GM21381 (cell line): ENCODE measurements around the gene RTL10.
"Not testable (repeated sequence)": the region's sequence is repeated elsewhere in the genome, so short reads cannot be mapped to it uniquely, and the experiment has no call there.

ENCODE experiments used
- ATAC-seq: cut with Tn5 transposase; IDR thresholded peaks from one replicate; pipeline ENCODE4 v1.9.1; 2021; ENCODE audit warnings: mild to moderate bottlenecking, moderate library complexity; ENCODE audit not compliant: unreplicated experiment

The RTL10 gene

GRCh38 chr22:19889951-19890350, 35.3 kb upstream of the RTL10 start:
- no peak for ATAC-seq

DNA sequence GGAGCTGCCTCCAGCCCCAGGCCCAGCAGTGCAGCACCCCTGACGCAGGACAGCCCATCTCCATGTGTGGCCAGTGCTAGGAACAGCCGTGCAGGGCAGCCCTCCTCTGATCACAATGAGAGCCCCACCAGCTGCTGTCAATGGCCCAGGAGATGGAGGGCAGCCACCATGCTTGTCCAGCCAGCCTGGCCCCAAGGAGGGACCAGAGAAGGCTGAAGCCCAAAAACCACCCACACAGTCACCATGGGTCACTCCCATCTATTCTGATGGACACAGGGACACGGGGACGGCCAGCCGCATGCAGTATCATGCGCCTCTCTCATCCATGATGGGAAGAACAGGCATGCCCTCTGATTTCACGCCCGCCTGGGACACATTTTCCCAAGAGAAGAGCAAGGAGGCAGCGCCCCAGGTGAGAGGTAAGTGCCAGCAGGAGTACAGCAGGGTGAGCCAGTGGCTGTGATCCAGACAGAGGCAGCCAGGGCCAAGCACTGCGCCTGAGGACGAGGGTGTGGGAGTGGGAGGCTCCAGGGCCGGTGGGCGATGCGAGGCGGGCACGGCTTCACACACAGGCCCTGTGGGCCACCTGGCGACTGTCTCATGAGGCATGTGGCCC, 33.6 kb upstream of the RTL10 start:
- no peak for ATAC-seq

DNA sequence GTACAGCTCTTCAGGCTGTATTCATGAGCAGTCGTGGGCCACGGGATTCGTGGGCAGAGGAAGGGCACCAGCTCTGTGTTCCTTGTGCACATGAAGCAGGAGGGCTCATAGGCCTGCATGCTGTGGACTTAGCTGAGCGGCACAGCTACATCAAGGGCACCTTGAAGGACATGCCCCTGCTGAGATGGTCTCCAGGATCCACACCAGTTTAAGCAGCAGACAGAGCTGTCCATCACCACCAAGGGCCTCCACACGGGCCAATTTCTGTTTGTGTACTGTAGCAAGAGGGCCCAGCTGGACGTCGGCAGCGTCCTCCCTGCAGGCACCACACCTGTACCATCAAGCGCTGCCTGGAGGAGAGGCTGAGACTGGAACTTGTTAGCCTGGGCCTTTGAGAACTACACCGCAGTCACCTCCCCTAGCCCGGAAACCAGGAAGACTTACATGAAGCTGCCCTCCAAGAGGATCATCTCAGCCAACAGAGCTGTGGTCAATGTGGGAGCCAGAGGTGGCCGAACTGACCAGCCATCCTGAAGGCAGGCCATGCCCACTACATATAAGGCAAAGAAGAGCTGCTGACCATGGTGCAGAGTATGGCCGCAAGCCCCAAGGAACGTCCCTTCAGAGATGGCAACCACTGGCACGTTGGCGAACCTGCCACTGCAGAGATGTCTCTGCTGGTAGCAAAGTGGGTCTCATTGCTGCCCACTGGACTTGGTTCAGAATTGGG, 32.7 kb upstream of the RTL10 start:
- ATAC-seq = no peak

- no peak for ATAC-seq
Observed at GRCh38 chr22:19886605-19887255, 32.1 kb upstream of the RTL10 start.

DNA sequence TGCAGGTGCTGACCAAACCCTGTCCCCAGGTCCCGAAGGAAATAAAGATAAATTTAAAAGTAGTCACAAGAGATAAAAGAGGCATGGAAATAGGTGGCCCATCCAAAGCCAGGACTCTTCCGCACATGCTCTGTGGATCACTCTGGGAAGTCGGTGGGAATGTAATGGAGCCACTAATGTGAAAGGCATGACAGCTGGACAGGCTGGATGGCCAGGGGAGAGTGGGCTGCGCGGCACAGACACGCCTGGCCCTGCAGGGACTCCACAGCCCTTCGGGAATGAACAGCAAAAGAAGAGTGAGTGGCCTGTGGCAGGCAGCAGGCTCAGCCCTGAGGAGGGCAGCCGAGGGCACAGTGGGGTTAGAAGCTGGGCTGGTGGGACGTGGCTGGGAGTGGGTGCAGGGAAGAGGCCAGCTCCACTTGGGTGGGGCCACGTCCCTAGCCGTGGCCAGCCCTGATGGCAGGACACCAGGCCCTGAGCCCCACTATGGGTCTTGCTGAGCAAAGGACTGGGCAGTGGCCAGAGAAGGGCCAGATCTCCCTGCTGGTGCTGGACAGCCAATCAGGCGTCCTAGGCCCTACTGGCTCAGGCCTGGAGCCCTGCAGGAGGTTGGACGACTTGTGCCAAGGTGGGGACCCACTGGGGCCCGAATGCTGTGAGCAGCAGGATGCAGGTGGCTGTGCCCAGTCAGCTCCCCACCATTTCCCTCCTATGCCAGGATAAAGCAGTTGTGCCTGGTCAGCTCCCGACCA, 31.3 kb upstream of the RTL10 start:
- no peak for ATAC-seq

GRCh38 chr22:19884954-19885751, 30.5 kb upstream of the RTL10 start:
- no peak for ATAC-seq

DNA sequence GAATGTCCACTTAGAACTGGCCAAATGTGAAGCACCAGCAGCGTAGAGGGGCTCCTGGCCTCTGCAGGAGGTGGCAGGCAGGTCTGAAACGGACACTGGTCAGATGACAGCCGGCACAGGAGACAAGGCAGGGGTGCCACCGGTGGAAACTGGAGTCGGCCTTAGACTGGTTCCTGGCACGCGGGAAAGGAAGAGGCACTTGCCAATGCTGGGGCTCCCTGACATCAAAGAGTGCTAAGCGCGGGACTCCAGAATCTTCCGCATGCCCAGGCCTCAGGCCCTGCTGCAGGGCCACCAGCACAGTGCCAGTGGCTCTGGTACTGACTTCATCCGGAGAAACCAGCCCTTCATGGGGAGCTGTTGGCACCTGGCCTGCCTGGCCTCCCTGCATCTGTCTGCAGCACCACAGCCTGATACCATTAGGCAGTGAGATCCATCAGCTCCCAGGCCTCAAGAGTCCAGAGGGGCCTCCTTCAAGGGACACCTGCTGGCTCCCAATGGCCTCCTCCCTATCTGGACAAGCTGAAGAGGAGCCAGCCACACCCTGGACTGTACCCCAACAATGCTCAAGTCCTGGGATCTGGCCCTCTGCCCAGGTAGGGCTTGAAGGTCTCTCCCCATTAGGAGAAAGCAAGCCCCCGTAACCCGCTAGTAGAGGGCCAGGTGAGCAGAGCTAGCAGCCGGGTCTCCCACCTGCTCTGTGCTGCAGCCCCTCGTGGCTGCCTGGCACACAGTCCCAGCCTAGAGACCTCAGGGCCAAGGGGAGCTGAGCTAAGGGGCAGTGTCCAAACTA, 29.7 kb upstream of the RTL10 start:
- no peak for ATAC-seq

DNA sequence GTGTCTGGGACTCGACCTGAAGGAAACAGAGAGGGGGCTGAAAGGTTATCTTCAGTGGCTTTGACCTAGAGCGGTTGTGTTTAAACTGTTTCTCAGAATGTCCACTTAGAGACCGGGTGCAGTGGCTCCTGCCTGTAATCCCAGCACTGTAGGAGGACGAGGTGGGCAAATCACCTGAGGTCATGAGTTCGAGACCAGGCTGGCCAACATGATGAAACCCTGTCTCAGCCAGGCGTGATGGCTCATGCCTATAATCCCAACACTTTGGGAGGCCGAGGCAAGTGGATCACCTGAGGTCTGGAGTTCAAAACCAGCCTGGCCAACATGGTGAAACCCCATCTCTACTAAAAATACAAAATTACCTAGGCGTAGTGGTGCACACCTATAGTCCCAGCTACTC, 28.8 kb upstream of the RTL10 start:
- ATAC-seq = not testable (repeated sequence)

DNA sequence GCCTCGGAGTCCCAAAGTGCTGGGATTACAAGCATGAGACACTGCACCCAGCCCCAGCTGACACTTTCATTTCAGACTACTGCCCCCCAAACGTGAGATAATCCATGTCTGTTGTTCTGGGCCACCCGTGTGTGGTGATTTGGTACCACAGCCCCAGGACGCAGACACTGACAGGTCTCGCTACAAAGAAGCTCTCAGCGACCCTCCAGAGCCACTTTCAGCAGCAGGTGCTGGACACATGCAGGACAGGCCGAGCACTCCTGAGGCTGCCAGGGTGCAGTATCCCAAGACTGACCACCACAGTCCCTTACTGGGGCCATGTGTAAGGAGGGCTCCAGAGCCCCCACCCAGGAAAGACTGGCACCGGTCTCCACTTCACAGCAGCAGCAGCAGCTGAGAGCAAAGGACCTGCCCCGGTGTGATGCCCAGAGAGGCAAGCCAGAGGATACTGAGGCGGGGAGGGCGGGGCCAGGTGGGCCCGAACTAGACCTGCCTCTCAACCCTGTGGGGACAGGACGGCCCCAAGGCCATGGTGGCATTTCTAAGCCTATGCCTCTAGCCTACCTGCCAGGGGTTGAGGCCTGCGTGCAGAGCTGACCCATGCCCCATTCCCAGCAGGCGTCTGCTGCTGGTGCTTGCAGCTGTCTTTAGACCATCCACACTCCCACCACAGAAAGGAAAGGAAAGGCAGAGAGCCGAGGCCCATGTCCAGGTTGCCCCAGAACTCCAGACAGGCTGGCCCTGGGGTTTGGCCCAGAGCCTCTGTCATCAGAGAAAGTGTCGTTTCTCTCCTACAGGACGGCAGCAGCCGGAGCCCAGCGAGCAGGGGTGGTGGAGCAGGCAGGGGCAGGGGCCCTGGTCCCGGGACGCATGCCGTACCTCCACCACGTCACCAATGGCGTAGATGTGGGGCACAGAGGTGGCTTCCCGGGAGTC, 28.0 kb upstream of the RTL10 start:
- ATAC-seq = no peak

DNA sequence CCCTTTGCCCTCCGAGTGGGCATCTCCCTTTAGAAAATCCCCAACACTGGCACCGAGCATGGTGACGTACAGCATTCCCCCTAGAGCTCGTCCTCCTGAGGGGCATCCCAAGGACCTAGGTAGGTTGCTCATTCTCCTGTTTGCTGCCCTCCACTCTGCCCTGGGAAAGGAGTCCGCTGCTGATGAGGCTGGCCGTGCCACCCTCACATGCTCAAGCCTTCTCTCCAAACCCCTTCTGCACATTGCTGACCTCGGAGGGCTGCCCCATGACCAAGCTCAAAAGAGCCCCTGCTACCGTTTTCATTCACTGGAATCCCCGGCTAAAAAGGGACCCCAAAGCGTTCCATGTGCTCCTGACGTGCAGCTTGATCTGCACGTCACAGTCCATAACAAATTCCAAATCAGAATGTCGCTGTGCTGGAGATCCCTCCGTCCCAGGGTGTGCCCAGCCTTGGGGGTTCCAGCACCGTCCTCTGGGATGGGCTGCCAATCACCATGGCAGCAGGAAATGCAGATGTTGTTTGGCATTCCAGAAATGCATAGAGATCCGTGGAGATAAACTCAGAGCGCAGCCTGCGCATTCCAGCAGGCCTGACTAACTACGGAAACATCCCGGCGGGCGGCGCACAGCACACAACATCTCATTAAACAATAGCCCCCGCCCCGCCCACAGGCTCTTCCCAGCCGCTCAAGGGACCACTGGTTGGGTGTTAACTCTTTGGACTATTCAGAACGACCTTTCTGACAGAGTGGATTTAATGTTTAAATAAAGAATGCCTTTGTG, 26.3 kb upstream of the RTL10 start:
- ATAC-seq = no peak

DNA sequence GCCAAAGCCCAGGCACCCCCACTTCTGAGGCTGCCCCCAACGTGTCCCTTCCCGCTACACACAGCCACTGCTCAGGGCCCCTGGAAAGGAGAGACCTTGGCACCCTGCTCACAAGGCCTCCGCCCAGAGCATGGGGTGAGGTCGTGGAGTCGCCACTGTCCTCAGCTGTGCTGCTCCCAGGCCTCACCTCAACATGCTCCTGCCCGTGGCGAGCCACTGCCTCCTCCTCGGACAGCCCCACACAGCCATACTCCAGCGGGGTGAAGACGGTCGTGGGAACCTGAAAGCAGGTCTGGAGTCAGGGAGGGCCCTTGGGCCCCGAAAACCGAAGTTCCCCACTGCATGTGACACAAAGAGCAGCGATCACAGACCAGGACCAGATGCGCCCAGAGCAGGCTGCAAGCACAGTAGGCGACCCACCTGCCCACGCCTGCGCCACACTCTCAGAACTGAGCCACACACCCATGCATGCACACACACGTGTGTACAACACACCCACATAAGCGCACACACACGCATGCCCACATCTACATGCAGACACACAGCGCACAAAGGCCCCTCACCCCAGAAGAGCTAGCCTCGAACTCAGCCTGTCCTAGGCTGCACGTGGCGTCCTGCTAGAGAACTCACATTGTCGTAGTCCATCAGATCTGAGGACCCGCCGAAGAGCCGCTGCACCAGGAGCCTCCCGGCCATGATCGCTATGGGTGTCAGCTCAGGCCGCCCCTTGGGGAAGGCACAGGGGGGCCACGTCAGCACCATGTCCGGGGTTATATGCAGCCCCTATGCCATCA, 25.5 kb upstream of the RTL10 start:
- no peak for ATAC-seq

GRCh38 chr22:19879643-19879991, 24.9 kb upstream of the RTL10 start:
- ATAC-seq = no peak

DNA sequence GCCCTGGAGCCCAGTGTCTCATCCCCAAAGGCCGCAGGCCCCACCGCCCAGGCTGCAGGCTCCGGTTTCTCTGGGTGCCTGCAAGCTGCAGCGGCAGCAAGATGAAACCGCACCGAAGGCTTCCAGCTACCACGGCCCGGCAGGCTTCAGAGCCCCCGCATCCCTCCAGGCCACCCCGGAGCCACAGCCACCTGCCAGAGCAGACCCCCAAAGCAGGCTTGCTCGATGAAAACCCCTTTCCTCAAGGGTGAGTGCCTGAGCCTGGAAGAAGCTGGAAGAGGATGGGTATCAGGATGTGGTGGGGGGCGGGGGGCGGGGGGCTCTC, 24.5 kb upstream of the RTL10 start:
- ATAC-seq = no peak

GRCh38 chr22:19878461-19879245, 24.0 kb upstream of the RTL10 start:
- no peak for ATAC-seq

DNA sequence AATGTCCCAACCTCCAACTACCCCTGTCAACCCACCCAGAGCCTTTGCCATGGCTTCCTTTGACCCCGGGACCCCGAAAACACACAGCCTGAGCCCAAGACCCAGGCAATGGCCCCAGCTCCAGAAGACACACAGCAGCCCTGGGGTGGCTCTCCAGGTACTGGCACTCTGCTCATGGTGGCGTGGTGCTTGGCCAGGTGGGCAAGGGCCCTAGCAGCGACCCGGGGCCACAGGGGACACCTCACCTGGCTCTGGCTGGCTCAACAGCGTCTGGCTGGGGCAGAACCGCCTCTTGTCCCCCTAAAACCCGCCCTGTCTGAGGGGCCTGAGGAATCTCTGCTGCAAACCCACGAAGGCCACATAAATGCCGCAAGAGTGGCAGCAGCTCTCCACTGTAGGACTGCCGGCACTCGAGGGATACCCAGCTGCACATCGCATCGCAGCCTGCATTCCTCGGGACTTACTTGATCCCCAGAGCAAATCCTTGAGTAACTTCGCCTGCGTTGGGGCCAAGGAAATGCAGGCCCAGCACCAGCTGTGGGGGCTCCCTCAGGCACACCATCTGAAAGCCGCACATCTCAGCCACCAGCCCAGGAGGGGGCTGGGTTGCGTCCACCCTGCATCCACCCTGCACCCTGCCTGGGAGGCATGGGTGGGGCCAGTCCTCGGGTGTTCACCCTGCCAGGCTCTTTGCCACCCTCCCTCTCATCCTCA, 23.1 kb upstream of the RTL10 start:
- ATAC-seq = no peak

DNA sequence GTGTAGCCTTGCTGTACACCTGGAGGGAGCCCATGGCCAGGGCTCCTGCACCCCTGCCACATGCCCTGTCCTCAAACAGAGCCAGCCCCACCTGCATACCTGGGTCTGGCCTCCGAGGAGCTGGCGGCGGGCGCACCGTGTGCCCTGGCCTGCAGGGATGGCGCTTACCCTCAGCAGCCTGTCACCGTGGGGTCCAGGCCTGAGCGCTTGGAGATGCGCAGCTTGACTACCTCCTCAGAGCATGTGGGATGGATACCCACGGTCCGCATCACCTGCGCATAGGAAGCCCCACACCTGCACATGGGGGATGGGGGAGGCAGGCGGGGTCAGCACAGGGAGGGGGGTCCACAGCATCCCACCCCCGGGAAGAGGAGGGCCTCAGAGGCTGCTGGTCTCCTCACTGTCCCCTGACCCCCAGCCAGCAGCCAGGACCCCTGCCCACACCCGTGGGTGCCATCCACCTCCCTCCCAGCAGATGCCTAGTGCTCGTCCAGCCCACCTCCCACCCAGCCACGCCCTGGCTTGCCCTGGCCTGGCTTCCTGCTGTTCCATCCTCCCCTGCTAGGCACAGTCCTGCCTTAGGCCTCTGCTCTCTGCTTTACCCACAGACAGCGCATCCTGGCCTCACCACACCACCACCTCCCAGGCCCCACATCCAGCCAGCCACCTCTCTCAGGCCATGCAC, 22.4 kb upstream of the RTL10 start:
- ATAC-seq = no peak
